GM12874 (cell line): ENCODE measurements around the gene BATF2.
A peak's percentile ranks its signal among the peaks of the same experiment; 100 is the strongest.

Source experiments
- CTCF ChIP-seq: IDR thresholded peaks from 2 replicates; pipeline ENCODE4 v1.5.1; 2011; ENCODE audit warnings: low read depth, mild to moderate bottlenecking, control low read depth, low read length, moderate library complexity; ENCODE audit not compliant: insufficient read depth

The BATF2 gene

GRCh38 chr11:65021003-65021402 lies 24.2 kb upstream of the BATF2 start:
- TF ChIP-seq CTCF = no peak

GRCh38 chr11:65019824-65020223 lies 23.1 kb upstream of the BATF2 start:
- TF ChIP-seq CTCF = no peak

GRCh38 chr11:65017937-65018336 lies 21.2 kb upstream of the BATF2 start:
- TF ChIP-seq CTCF = no peak

- 0 out of 2 replicates have a peak, but pooled peaks have one; percentile 14 for TF ChIP-seq CTCF
These were observed 19.9 kb upstream of the BATF2 start for GRCh38 chr11:65016705-65017104.

- no peak for TF ChIP-seq CTCF
These were observed 18.0 kb upstream of the BATF2 start for GRCh38 chr11:65014726-65015227.

- TF ChIP-seq CTCF = peak; percentile 86
These were observed 17.3 kb upstream of the BATF2 start, which contains the start of gene ARL2 for GRCh38 chr11:65013888-65014725. ARL2 (plus strand) TSS chr11:65014160; CDS start chr11:65014208, 48 bp downstream.

- peak; percentile 80 for TF ChIP-seq CTCF
These were observed 16.5 kb upstream of the BATF2 start for GRCh38 chr11:65013130-65013887.
